Sigmoid colon (tissue), 7 donors: ENCODE results near the gene C6orf132. TPM values are rescaled to one million over a fixed set of nuclear protein-coding genes. Genes with fewer than 3 reads are reported as not detected.

Source experiments
- DNase-seq: peaks from one replicate; pipeline ENCODE4 v3.0.0-alpha.2; 2019
- H3K27ac ChIP-seq, 4 donors: fragments of 200-600 bp; sonication (generic); one replicate each; pipeline ENCODE4 v1.5.1; 2016 to 2019; ENCODE audit warnings: mild to moderate bottlenecking in 1 of 4
- H3K27me3 ChIP-seq, 3 donors: fragments of 200-600 bp; sonication (generic); one replicate each; pipeline ENCODE4 v1.5.1; 2019; ENCODE audit warnings: mild to moderate bottlenecking in 1 of 3
- H3K36me3 ChIP-seq, 4 donors: fragments of 200-600 bp; sonication (generic); one replicate each; pipeline ENCODE4 v1.5.1; 2016 to 2019
- H3K4me1 ChIP-seq, 4 donors: fragments of 200-600 bp; sonication (generic); one replicate each; pipeline ENCODE4 v1.5.1; 2017 to 2019
- H3K4me3 ChIP-seq, 4 donors: fragments of 200-600 bp; sonication (generic); one replicate each; pipeline ENCODE4 v1.5.1; 2017 to 2019; ENCODE audit warnings: mild to moderate bottlenecking in 2 of 4, moderate library complexity in 1 of 4
- H3K9me3 ChIP-seq, 4 donors: fragments of 200-600 bp in 3 of 4; sonication (generic) in 3 of 4; one replicate each; pipeline versions ENCODE4 v1.5.1 to v1.6.1; 2013 to 2019
- CTCF ChIP-seq, 4 experiments: fragments of 450-650 bp in 3 of 4; fragments of 200-600 bp in 1 of 4; IDR thresholded peaks; one replicate each; pipeline ENCODE4 v1.5.1; 2016 to 2019; ENCODE audit warnings: antibody characterized with exemption in 4 of 4, mild to moderate bottlenecking in 3 of 4, moderate library complexity in 2 of 4
- EP300 ChIP-seq, 4 donors: sonication (generic); formaldehyde crosslinking; IDR thresholded peaks; one replicate each; pipeline ENCODE4 v1.6.1; 2017; ENCODE audit warnings: antibody characterized with exemption in 4 of 4
- POLR2A ChIP-seq, 2 donors: fragments of 450-650 bp; IDR thresholded peaks; one replicate each; pipeline ENCODE4 v1.6.1; 2016; ENCODE audit warnings: antibody characterized with exemption in 2 of 2, mild to moderate bottlenecking in 2 of 2, moderate library complexity in 2 of 2
- POLR2AphosphoS5 ChIP-seq, 4 donors: sonication (generic); formaldehyde crosslinking; IDR thresholded peaks; one replicate each; pipeline ENCODE4 v1.6.1; 2017; ENCODE audit warnings: antibody characterized with exemption in 4 of 4
- WGBS, 2 donors: extraction: QIAGEN DNeasy Blood & Tissue Kit; methylation state at CpG; one replicate each; pipeline ENCODE4 v1.1.7; 2013; 5-methylcytosine and 5-hydroxymethylcytosine counted together
- intact Hi-C: fragments of 100-400 bp; cut with DNase I; formaldehyde crosslinking; loops from one replicate; pipeline ENCODE4 v1.15.1; 2023
- polyA plus RNA-seq, 3 donors: library from polyadenylated mRNA; stranded (reverse); fragments of 200-250 nt; gene quantifications; one replicate each; pipeline ENCODE4 v1.2.3, GENCODE V29; 2013
- total RNA-seq, 4 donors: library from RNA; depleted of rRNA; stranded (reverse); fragments of >200 nt; gene quantifications; one replicate each; pipeline ENCODE4 v1.1.0, GENCODE V29; 2016
- donor health status: healthy with polysubstance abuse.
- donor health status: Bipolar disorder and iron deficiency.
- donor health status: healthy.

The C6orf132 gene
- total and polyA plus RNA-seq, 7 donors = 0.33 to 91.3 (median 20.9) TPM; not detected in 1

GRCh38 chr6:42093582-42094329, 48.7 kb downstream of the C6orf132 start:
- H3K27ac ChIP-seq = no peak overlapping the region
- 52 to 75% methylated on average over 10 of the region's 10 CpGs for WGBS, 2 donors
- intact Hi-C loops = no loop called here

GRCh38 chr6:42091718-42092023, 50.7 kb downstream of the C6orf132 start:
- Histone ChIP-seq H3K4me3 (no peak overlapping the region), H3K4me1 (no peaks in the 10 kb centered on the region), H3K27ac (no peak overlapping the region), H3K36me3 (peaks cover 0 to 8% (median 0%) of the 10 kb centered on the region in 4 donors), H3K27me3 (no peaks in the 10 kb centered on the region), H3K9me3 (no peaks in the 10 kb centered on the region)
- no peak for TF ChIP-seq POLR2AphosphoS5 (IDR thresholded peaks at IDR 0.05)
- no peak for TF ChIP-seq POLR2A (IDR thresholded peaks at IDR 0.05)
- no peak for TF ChIP-seq CTCF (IDR thresholded peaks at IDR 0.05)
- no peak for TF ChIP-seq EP300 (IDR thresholded peaks at IDR 0.05)
- intact Hi-C loops = no loop called here
- no peak for DNase-seq
- WGBS, 2 donors = 88 to 92% methylated on average over 9 of the region's 9 CpGs

More at GRCh38 chr6:42093582-42094329, 48.7 kb downstream of the C6orf132 start:
- H3K27me3 ChIP-seq = no peaks in the 10 kb centered on the region
- no peak for DNase-seq
- H3K4me3 ChIP-seq = no peak overlapping the region
- no peaks in the 10 kb centered on the region for H3K9me3 ChIP-seq
- no peaks in the 10 kb centered on the region for H3K4me1 ChIP-seq
- TF ChIP-seq POLR2A (IDR thresholded peaks at IDR 0.05) (no peak), CTCF (IDR thresholded peaks at IDR 0.05) (no peak), POLR2AphosphoS5 (IDR thresholded peaks at IDR 0.05) (no peak), EP300 (IDR thresholded peaks at IDR 0.05) (no peak)
- H3K36me3 ChIP-seq = peaks cover 0 to 4% (median 0%) of the 10 kb centered on the region in 4 donors

GRCh38 chr6:42090819-42091717, 51.4 kb downstream of the C6orf132 start:
- Histone ChIP-seq H3K4me3 (no peak overlapping the region), H3K9me3 (no peaks in the 10 kb centered on the region), H3K36me3 (peaks cover 0 to 12% (median 0%) of the 10 kb centered on the region in 4 donors), H3K4me1 (no peaks in the 10 kb centered on the region), H3K27ac (no peak overlapping the region), H3K27me3 (no peaks in the 10 kb centered on the region)
- TF ChIP-seq CTCF (IDR thresholded peaks at IDR 0.05) = no peak
- no peak for TF ChIP-seq POLR2AphosphoS5 (IDR thresholded peaks at IDR 0.05)
- TF ChIP-seq EP300 (IDR thresholded peaks at IDR 0.05) = no peak
- TF ChIP-seq POLR2A (IDR thresholded peaks at IDR 0.05) = no peak
- WGBS, 2 donors = 89 to 94% methylated on average over 10 of the region's 10 CpGs
- no peak for DNase-seq
- intact Hi-C loops = no loop called here

- Histone ChIP-seq H3K9me3 (no peaks in the 10 kb centered on the region), H3K36me3 (peaks cover 0 to 15% (median 0%) of the 10 kb centered on the region in 4 donors), H3K27ac (no peak overlapping the region), H3K4me1 (no peaks in the 10 kb centered on the region), H3K4me3 (no peak overlapping the region), H3K27me3 (no peaks in the 10 kb centered on the region)
- 94 to 95% methylated on average over 7 of the region's 7 CpGs for WGBS, 2 donors
- no peak for TF ChIP-seq POLR2AphosphoS5 (IDR thresholded peaks at IDR 0.05)
- TF ChIP-seq POLR2A (IDR thresholded peaks at IDR 0.05) = no peak
- no peak for TF ChIP-seq EP300 (IDR thresholded peaks at IDR 0.05)
- no peak for TF ChIP-seq CTCF (IDR thresholded peaks at IDR 0.05)
- DNase-seq = no peak
- intact Hi-C loops = no loop called here
Observed at GRCh38 chr6:42088101-42088591, 54.3 kb downstream of the C6orf132 start.
